Measurements from ENCODE around the gene PDE3B.

The PDE3B gene

DNA sequence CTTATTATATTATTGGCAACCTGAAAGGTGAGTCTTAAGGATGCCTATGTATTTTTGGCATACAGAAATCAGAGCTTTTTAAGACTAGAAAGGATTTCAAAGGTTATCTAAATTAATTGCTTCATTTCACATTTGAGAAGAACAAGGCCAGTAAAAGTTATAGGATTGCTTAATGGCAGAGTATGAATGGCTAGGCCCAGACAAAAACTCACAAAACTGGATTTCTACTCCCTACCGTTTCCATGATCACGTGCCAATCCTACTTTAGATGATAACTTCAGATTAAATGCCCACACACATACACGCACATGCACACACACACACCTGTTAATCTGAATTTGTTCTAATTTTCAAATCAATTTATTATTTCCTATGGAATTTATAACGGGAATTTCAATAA lies 1.8 kb upstream of the PDE3B start:
- in situ Hi-C loops (cut with HindIII; ENCODE audit: low sequenced_read_pairs), result no loop called here
- DNase-seq (ENCODE audit: low read depth, low spot score), result no peak
- H3K4me3 ChIP-seq (ENCODE audit: low read depth, low read length), result no peak overlapping the region
- TF ChIP-seq CTCF (IDR thresholded peaks at IDR 0.05; ENCODE audit: low read depth, low read length), result no peak

GRCh38 chr11:14642453-14642852 lies 1.2 kb upstream of the PDE3B start:
- in situ Hi-C loops (cut with HindIII; ENCODE audit: low sequenced_read_pairs), result no loop called here
- H3K4me3 ChIP-seq (ENCODE audit: low read depth, low read length), result no peak overlapping the region
- no peak for TF ChIP-seq CTCF (IDR thresholded peaks at IDR 0.05; ENCODE audit: low read depth, low read length)
- DNase-seq (ENCODE audit: low read depth, low spot score), result no peak

DNA sequence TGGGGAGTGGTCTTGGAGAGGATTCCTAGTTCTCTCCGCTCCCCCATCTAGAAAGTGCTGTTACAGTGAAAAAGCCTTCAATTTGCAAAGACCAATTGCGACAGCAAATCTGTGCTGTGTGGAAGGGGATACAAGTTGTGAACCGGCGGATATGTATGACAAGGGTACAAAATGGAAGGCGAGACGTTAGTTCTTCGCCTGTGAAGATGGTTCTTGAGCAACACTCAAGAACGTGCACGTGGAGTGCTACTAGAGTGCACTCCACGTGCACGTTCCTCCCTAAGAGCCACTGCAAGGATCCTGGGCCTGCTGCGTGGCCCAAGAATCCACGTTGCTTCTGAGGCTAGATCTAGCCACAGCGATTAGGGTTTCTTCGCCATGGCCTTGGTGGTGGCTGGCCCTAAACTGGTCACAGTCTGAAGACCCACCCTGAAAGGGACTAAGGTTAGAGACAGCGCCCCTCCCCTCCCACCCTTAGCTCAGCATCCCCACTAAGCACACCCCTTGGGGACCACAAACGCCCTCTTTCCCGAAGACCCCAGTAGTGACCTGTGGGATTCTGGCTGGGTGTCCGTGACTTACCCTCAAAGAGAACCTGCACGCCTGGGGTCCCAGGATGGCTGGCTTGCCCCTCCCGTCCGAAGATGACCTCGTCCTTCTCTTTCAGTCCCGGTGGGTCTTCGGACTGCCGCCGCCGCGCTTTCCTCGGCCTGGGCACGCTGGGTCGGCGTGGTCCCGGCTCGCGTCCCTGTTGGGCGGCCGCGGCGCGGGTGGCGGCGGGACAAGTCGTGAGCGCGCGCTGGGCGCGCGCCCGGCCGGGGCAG lies 519 bp upstream of the PDE3B start:
- H3K4me3 ChIP-seq (ENCODE audit: low read depth, low read length), result peak overlapping the region; percentile 59
- in situ Hi-C loops (cut with HindIII; ENCODE audit: low sequenced_read_pairs), result no loop called here
- DNase-seq (ENCODE audit: low read depth, low spot score), result no peak
- no peak for TF ChIP-seq CTCF (IDR thresholded peaks at IDR 0.05; ENCODE audit: low read depth, low read length)

DNA sequence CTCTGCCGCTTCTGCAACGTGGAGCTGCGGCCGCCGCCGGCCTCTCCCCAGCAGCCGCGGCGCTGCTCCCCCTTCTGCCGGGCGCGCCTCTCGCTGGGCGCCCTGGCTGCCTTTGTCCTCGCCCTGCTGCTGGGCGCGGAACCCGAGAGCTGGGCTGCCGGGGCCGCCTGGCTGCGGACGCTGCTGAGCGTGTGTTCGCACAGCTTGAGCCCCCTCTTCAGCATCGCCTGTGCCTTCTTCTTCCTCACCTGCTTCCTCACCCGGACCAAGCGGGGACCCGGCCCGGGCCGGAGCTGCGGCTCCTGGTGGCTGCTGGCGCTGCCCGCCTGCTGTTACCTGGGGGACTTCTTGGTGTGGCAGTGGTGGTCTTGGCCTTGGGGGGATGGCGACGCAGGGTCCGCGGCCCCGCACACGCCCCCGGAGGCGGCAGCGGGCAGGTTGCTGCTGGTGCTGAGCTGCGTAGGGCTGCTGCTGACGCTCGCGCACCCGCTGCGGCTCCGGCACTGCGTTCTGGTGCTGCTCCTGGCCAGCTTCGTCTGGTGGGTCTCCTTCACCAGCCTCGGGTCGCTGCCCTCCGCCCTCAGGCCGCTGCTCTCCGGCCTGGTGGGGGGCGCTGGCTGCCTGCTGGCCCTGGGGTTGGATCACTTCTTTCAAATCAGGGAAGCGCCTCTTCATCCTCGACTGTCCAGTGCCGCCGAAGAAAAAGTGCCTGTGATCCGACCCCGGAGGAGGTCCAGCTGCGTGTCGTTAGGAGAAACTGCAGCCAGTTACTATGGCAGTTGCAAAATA lies 816 bp downstream of the PDE3B start:
- no peak for TF ChIP-seq CTCF (IDR thresholded peaks at IDR 0.05; ENCODE audit: low read depth, low read length)
- H3K4me3 ChIP-seq (ENCODE audit: low read depth, low read length), result peak overlapping the region; percentile 59
- DNase-seq (ENCODE audit: low read depth, low spot score), result peak; percentile 34
- in situ Hi-C loops (cut with HindIII; ENCODE audit: low sequenced_read_pairs), result no loop called here

- peak overlapping the region; percentile 59 for H3K4me3 ChIP-seq (ENCODE audit: low read depth, low read length)
- in situ Hi-C loops (cut with HindIII; ENCODE audit: low sequenced_read_pairs), result no loop called here
- TF ChIP-seq CTCF (IDR thresholded peaks at IDR 0.05; ENCODE audit: low read depth, low read length), result no peak
- peak; percentile 29 for DNase-seq (ENCODE audit: low read depth, low spot score)
Observed at GRCh38 chr11:14645015-14645912, 1.7 kb downstream of the PDE3B start.
